GM18867 (cell line): ENCODE results near the gene TTLL10.

Experiments
- ATAC-seq: cut with Tn5 transposase; IDR thresholded peaks from one replicate; pipeline ENCODE4 v1.9.1; 2021; ENCODE audit warnings: mild to moderate bottlenecking, moderate library complexity; ENCODE audit not compliant: unreplicated experiment

Gene TTLL10

GRCh38 chr1:1217621-1218523, 44.2 kb downstream of the TTLL10 start:
- ATAC-seq: no peak

- ATAC-seq: no peak
Observed at GRCh38 chr1:1218524-1219200, 45.0 kb downstream of the TTLL10 start.

GRCh38 chr1:1219341-1219740, 45.7 kb downstream of the TTLL10 start:
- no peak for ATAC-seq

- ATAC-seq: no peak
Observed at GRCh38 chr1:1220197-1220596, 46.5 kb downstream of the TTLL10 start.

GRCh38 chr1:1221887-1222574, 48.4 kb downstream of the TTLL10 start:
- no peak for ATAC-seq

GRCh38 chr1:1222575-1223225, 49.0 kb downstream of the TTLL10 start:
- no peak for ATAC-seq

GRCh38 chr1:1223321-1223720, 49.6 kb downstream of the TTLL10 start:
- ATAC-seq: no peak

- no peak for ATAC-seq
Observed at GRCh38 chr1:1223891-1224290, 50.2 kb downstream of the TTLL10 start.

- ATAC-seq: no peak
Observed at GRCh38 chr1:1225238-1225845, 51.7 kb downstream of the TTLL10 start.

GRCh38 chr1:1225913-1226312, 52.2 kb downstream of the TTLL10 start:
- no peak for ATAC-seq

GRCh38 chr1:1226566-1227362, 53.1 kb downstream of the TTLL10 start:
- ATAC-seq: no peak

GRCh38 chr1:1227386-1227785, 53.7 kb downstream of the TTLL10 start:
- ATAC-seq: no peak

GRCh38 chr1:1228187-1228586, 54.5 kb downstream of the TTLL10 start:
- no peak for ATAC-seq

- ATAC-seq: no peak
Observed at GRCh38 chr1:1228596-1229321, 55.1 kb downstream of the TTLL10 start.

GRCh38 chr1:1229770-1230169, 56.1 kb downstream of the TTLL10 start:
- no peak for ATAC-seq

GRCh38 chr1:1230656-1231399, 57.1 kb downstream of the TTLL10 start:
- ATAC-seq: no peak

GRCh38 chr1:1231400-1232207, 57.9 kb downstream of the TTLL10 start, which contains the start of gene SDF4:
SDF4 (minus strand) TSS chr1:1232001; CDS start chr1:1228772, 3,229 bp downstream.
- peak; percentile 85 for ATAC-seq
